Ascending aorta (tissue), 2 donors: ENCODE measurements around the gene LAMA5. TPM values are rescaled to one million over a fixed set of nuclear protein-coding genes. Genes with fewer than 3 reads are reported as not detected.

Source experiments
- DNase-seq, 2 donors: peaks; one replicate each; pipeline ENCODE4 v3.0.0-alpha.2; 2019; ENCODE audit warnings: low spot score in 2 of 2
- H3K27ac ChIP-seq, 2 donors: fragments of 200-600 bp; sonication (generic); one replicate each; pipeline ENCODE4 v1.5.1; 2016 to 2017; ENCODE audit warnings: mild to moderate bottlenecking in 1 of 2
- H3K27me3 ChIP-seq: fragments of 200-600 bp; sonication (generic); one replicate; pipeline ENCODE4 v1.5.1; 2017
- H3K36me3 ChIP-seq, 2 donors: fragments of 200-600 bp; sonication (generic); one replicate each; pipeline ENCODE4 v1.5.1; 2016
- H3K4me1 ChIP-seq, 2 donors: fragments of 200-600 bp; sonication (generic); one replicate each; pipeline ENCODE4 v1.5.1; 2016 to 2017; ENCODE audit warnings: mild to moderate bottlenecking in 1 of 2
- H3K4me3 ChIP-seq, 2 donors: fragments of 200-600 bp; sonication (generic); one replicate each; pipeline ENCODE4 v1.5.1; 2016 to 2017; ENCODE audit warnings: mild to moderate bottlenecking in 1 of 2
- H3K9me3 ChIP-seq, 2 donors: fragments of 200-600 bp; sonication (generic); one replicate each; pipeline ENCODE4 v1.5.1; 2016
- CTCF ChIP-seq, 3 experiments: fragments of 200-600 bp in 2 of 3; fragments of 450-650 bp in 1 of 3; sonication (generic) in 2 of 3; IDR thresholded peaks; one replicate each; pipeline ENCODE4 v1.5.1; 2016 to 2019; ENCODE audit warnings: antibody characterized with exemption in 3 of 3, mild to moderate bottlenecking in 1 of 3, moderate library complexity in 1 of 3
- intact Hi-C: fragments of 100-400 bp; cut with DNase I; formaldehyde crosslinking; loops from one replicate; pipeline ENCODE4 v1.15.1; 2023
- total RNA-seq: library from RNA; depleted of rRNA; stranded (reverse); fragments of >200 nt; gene quantifications from one replicate; pipeline ENCODE4 v1.1.0, GENCODE V29; 2016

Gene LAMA5
- total RNA-seq, 1 donor from 2014 or later, result 469 TPM

GRCh38 chr20:62381842-62382241, 14.7 kb upstream of the LAMA5 start:
- H3K27ac ChIP-seq, result peak overlapping the region in 1 of 2 donors; percentile 47
- no peak for DNase-seq
- peaks cover 16 to 25% of the 10 kb centered on the region in 2 donors for H3K4me1 ChIP-seq
- H3K36me3 ChIP-seq, result no peaks in the 10 kb centered on the region
- no peak for TF ChIP-seq CTCF (IDR thresholded peaks at IDR 0.05)
- no peaks in the 10 kb centered on the region for H3K9me3 ChIP-seq
- H3K4me3 ChIP-seq, result no peak overlapping the region
- H3K27me3 ChIP-seq, result no peaks in the 10 kb centered on the region
- intact Hi-C loops, result loop anchor here (1.0 to 10.0 kb wide), 2 partner anchors 80 to 197 kb away; partner anchors contain the start of genes ADRM1 and MTG2

GRCh38 chr20:62381202-62381797, 14.2 kb upstream of the LAMA5 start:
- Histone ChIP-seq H3K4me3 (no peak overlapping the region), H3K9me3 (no peaks in the 10 kb centered on the region), H3K27ac (peak overlapping the region in 1 of 2 donors; percentile 47), H3K4me1 (peaks cover 18 to 29% of the 10 kb centered on the region in 2 donors), H3K36me3 (no peaks in the 10 kb centered on the region), H3K27me3 (no peaks in the 10 kb centered on the region)
- intact Hi-C loops, result loop anchor here (10.0 kb wide), 1 partner anchor 196 kb away; the partner anchor contains the start of gene MTG2
- no peak for DNase-seq
- no peak for TF ChIP-seq CTCF (IDR thresholded peaks at IDR 0.05)

- H3K4me1 ChIP-seq, result peaks cover 13 to 36% of the 10 kb centered on the region in 2 donors
- H3K27me3 ChIP-seq, result no peaks in the 10 kb centered on the region
- H3K36me3 ChIP-seq, result no peaks in the 10 kb centered on the region
- intact Hi-C loops, result loop anchor here (10.0 kb wide), 1 partner anchor 233 kb away; the partner anchor contains the start of genes PSMA7 and SS18L1
- TF ChIP-seq CTCF (IDR thresholded peaks at IDR 0.05), result no peak
- H3K4me3 ChIP-seq, result no peak overlapping the region
- no peaks in the 10 kb centered on the region for H3K9me3 ChIP-seq
- DNase-seq, result no peak
- H3K27ac ChIP-seq, result peak overlapping the region in 1 of 2 donors; percentile 71
Observed at GRCh38 chr20:62378215-62378614, 11.1 kb upstream of the LAMA5 start.

GRCh38 chr20:62377615-62378178, 10.6 kb upstream of the LAMA5 start:
- DNase-seq, result no peak
- no peak for TF ChIP-seq CTCF (IDR thresholded peaks at IDR 0.05)
- H3K27me3 ChIP-seq, result no peaks in the 10 kb centered on the region
- H3K27ac ChIP-seq, result peak overlapping the region; percentile 46 to 71
- H3K36me3 ChIP-seq, result no peaks in the 10 kb centered on the region
- peaks cover 14 to 37% of the 10 kb centered on the region in 2 donors for H3K4me1 ChIP-seq
- intact Hi-C loops, result loop anchor here (10.0 kb wide), 1 partner anchor 233 kb away; the partner anchor contains the start of genes PSMA7 and SS18L1
- no peaks in the 10 kb centered on the region for H3K9me3 ChIP-seq
- peak overlapping the region in 1 of 2 donors; percentile 6 for H3K4me3 ChIP-seq

- H3K27ac ChIP-seq, result peak overlapping the region; percentile 46 to 71
- no peaks in the 10 kb centered on the region for H3K9me3 ChIP-seq
- H3K36me3 ChIP-seq, result no peaks in the 10 kb centered on the region
- no peak overlapping the region for H3K4me3 ChIP-seq
- intact Hi-C loops, result loop anchor here (10.0 kb wide), 1 partner anchor 232 kb away; the partner anchor contains the start of genes PSMA7 and SS18L1
- TF ChIP-seq CTCF (IDR thresholded peaks at IDR 0.05), result no peak
- H3K4me1 ChIP-seq, result peaks cover 16 to 41% of the 10 kb centered on the region in 2 donors
- DNase-seq, result no peak
- no peaks in the 10 kb centered on the region for H3K27me3 ChIP-seq
Observed at GRCh38 chr20:62377064-62377461, 10.0 kb upstream of the LAMA5 start.
